Ascending aorta (tissue), 2 donors: ENCODE results near the gene RPS6KA2. TPM values are rescaled to one million over a fixed set of nuclear protein-coding genes. Genes with fewer than 3 reads are reported as not detected.

ENCODE experiments used
- DNase-seq, 2 donors: peaks; one replicate each; pipeline ENCODE4 v3.0.0-alpha.2; 2019; ENCODE audit warnings: low spot score in 2 of 2
- H3K27ac ChIP-seq, 2 donors: fragments of 200-600 bp; sonication (generic); one replicate each; pipeline ENCODE4 v1.5.1; 2016 to 2017; ENCODE audit warnings: mild to moderate bottlenecking in 1 of 2
- H3K27me3 ChIP-seq: fragments of 200-600 bp; sonication (generic); one replicate; pipeline ENCODE4 v1.5.1; 2017
- H3K36me3 ChIP-seq, 2 donors: fragments of 200-600 bp; sonication (generic); one replicate each; pipeline ENCODE4 v1.5.1; 2016
- H3K4me1 ChIP-seq, 2 donors: fragments of 200-600 bp; sonication (generic); one replicate each; pipeline ENCODE4 v1.5.1; 2016 to 2017; ENCODE audit warnings: mild to moderate bottlenecking in 1 of 2
- H3K4me3 ChIP-seq, 2 donors: fragments of 200-600 bp; sonication (generic); one replicate each; pipeline ENCODE4 v1.5.1; 2016 to 2017; ENCODE audit warnings: mild to moderate bottlenecking in 1 of 2
- H3K9me3 ChIP-seq, 2 donors: fragments of 200-600 bp; sonication (generic); one replicate each; pipeline ENCODE4 v1.5.1; 2016
- intact Hi-C: fragments of 100-400 bp; cut with DNase I; formaldehyde crosslinking; loops from one replicate; pipeline ENCODE4 v1.15.1; 2023
- total RNA-seq: library from RNA; depleted of rRNA; stranded (reverse); fragments of >200 nt; gene quantifications from one replicate; pipeline ENCODE4 v1.1.0, GENCODE V29; 2016
- TF ChIP-seq, protein P1 (sequence below), 3 experiments: fragments of 200-600 bp in 2 of 3; fragments of 450-650 bp in 1 of 3; sonication (generic) in 2 of 3; IDR thresholded peaks; one replicate each; pipeline ENCODE4 v1.5.1; 2016 to 2019; ENCODE audit warnings: antibody characterized with exemption in 3 of 3, mild to moderate bottlenecking in 1 of 3, moderate library complexity in 1 of 3

The RPS6KA2 gene
- total RNA-seq, 1 donor from 2014 or later = 196 TPM

DNA sequence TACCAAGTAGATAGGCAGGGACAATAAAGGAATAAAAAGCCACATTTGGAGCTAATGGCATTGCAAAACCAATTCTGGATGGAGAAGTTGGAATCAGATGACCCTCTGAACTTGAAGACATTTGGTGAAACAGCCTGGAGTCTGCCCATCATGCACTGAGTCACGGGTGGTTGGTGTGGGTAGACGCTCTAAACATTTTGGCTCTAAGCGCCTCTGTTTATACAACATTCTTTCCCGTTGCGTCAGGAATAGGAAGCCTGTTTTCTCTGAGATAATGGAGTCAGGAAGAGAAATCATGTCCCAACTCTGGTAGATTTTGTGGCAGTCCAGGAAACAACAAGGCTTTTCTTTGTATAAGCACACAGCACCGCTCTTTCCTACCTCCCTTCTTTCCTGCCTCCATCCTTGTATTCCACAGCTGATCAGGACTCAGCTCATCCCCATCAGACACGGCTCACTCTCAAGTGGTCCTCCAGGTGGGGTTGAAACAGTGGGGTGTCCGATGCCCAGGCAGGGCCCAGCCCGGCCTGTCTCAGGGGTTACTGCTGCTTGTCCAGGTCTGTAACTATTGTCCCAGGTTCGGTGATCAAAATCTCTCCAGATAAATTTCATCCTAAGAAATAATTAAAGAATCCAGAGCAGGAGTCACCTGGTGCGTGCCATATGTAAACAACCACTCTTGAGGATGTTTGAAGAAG lies 28.5 kb downstream of the RPS6KA2 start:
- Histone ChIP-seq H3K27ac (peak overlapping the region; percentile 45 to 83), H3K4me3 (no peak overlapping the region), H3K4me1 (peaks cover 0 to 10% of the 10 kb centered on the region in 2 donors), H3K36me3 (no peaks in the 10 kb centered on the region), H3K9me3 (no peaks in the 10 kb centered on the region), H3K27me3 (no peaks in the 10 kb centered on the region)
- peak in 1 of 2 donors; percentile 83 for DNase-seq
- TF ChIP-seq, protein P1, sequence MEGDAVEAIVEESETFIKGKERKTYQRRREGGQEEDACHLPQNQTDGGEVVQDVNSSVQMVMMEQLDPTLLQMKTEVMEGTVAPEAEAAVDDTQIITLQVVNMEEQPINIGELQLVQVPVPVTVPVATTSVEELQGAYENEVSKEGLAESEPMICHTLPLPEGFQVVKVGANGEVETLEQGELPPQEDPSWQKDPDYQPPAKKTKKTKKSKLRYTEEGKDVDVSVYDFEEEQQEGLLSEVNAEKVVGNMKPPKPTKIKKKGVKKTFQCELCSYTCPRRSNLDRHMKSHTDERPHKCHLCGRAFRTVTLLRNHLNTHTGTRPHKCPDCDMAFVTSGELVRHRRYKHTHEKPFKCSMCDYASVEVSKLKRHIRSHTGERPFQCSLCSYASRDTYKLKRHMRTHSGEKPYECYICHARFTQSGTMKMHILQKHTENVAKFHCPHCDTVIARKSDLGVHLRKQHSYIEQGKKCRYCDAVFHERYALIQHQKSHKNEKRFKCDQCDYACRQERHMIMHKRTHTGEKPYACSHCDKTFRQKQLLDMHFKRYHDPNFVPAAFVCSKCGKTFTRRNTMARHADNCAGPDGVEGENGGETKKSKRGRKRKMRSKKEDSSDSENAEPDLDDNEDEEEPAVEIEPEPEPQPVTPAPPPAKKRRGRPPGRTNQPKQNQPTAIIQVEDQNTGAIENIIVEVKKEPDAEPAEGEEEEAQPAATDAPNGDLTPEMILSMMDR (IDR thresholded peaks at IDR 0.05) = no peak
- intact Hi-C loops = loop anchor here (2.0 kb wide), 3 partner anchors 24 to 42 kb away; partner anchors contain the start of gene RPS6KA2

DNA sequence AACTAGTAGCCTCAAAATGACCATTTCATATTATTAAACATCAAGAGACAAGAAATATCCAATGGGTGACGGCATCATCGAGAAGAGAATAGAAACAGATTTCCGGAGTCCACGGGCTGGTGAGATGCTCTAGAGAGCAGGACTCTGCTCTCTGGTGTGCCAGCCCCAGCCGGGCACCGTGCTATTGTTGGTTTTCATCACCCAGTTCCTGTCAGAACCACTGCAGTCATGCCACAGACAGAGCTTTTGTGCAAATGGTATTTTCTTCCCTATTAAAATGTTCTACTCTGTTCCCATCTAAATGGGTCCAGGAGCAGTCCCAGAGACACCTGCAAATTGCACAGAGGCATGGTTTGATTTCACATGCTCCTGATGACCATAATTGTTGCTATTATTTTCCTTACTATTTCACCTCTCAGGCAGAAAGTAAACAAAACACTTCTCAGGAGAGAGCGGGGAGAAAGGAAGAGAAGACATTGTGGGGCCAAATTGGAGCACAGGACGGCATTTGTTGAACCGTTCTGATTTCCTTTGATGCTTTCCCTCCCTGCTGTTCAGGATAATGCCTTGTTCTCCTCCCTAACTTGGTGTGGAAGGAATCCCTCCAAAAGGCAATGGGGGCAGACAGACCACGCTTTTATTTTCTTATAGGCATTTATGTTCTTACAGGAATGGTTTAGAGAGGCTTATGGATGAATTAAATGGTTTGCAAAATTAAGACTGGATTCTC lies 29.2 kb downstream of the RPS6KA2 start:
- Histone ChIP-seq H3K27ac (peak overlapping the region; percentile 27 to 45), H3K4me1 (peaks cover 0 to 10% of the 10 kb centered on the region in 2 donors), H3K27me3 (no peaks in the 10 kb centered on the region), H3K36me3 (no peaks in the 10 kb centered on the region), H3K4me3 (no peak overlapping the region), H3K9me3 (no peaks in the 10 kb centered on the region)
- intact Hi-C loops = loop anchor here (2.0 kb wide), 3 partner anchors 23 to 41 kb away; partner anchors contain the start of gene RPS6KA2
- TF ChIP-seq, protein P1 (IDR thresholded peaks at IDR 0.05) = no peak
- no peak for DNase-seq

- no peak overlapping the region for H3K4me3 ChIP-seq
- intact Hi-C loops = no loop called here
- DNase-seq = no peak
- TF ChIP-seq, protein P1 (IDR thresholded peaks at IDR 0.05) = no peak
- H3K27me3 ChIP-seq = no peaks in the 10 kb centered on the region
- H3K27ac ChIP-seq = peak overlapping the region in 1 of 2 donors; percentile 27
- no peaks in the 10 kb centered on the region for H3K36me3 ChIP-seq
- peaks cover 0 to 10% of the 10 kb centered on the region in 2 donors for H3K4me1 ChIP-seq
- H3K9me3 ChIP-seq = no peaks in the 10 kb centered on the region
Observed at GRCh38 chr6:166596776-166597507, 30.1 kb downstream of the RPS6KA2 start.

- intact Hi-C loops = no loop called here
- DNase-seq = no peak
- Histone ChIP-seq H3K4me3 (no peak overlapping the region), H3K27me3 (no peaks in the 10 kb centered on the region), H3K27ac (no peak overlapping the region), H3K4me1 (peaks cover 0 to 10% of the 10 kb centered on the region in 2 donors), H3K36me3 (no peaks in the 10 kb centered on the region), H3K9me3 (no peaks in the 10 kb centered on the region)
- TF ChIP-seq, protein P1 (IDR thresholded peaks at IDR 0.05) = no peak
Observed at GRCh38 chr6:166595949-166596348, 31.1 kb downstream of the RPS6KA2 start.

- no peaks in the 10 kb centered on the region for H3K36me3 ChIP-seq
- no peaks in the 10 kb centered on the region for H3K9me3 ChIP-seq
- DNase-seq = no peak
- H3K27ac ChIP-seq = no peak overlapping the region
- intact Hi-C loops = no loop called here
- no peaks in the 10 kb centered on the region for H3K27me3 ChIP-seq
- peaks cover 0 to 10% of the 10 kb centered on the region in 2 donors for H3K4me1 ChIP-seq
- H3K4me3 ChIP-seq = no peak overlapping the region
- TF ChIP-seq, protein P1 (IDR thresholded peaks at IDR 0.05) = no peak
Observed at GRCh38 chr6:166595061-166595780, 31.8 kb downstream of the RPS6KA2 start.
